GM20000 (cell line): Measurements from ENCODE around the gene NSUN2.

Experiments
- DNase-seq: peaks from one replicate; pipeline ENCODE4 v3.0.0; 2012; ENCODE audit warnings: low spot score
- CTCF ChIP-seq: IDR thresholded peaks from 2 replicates; pipeline ENCODE4 v1.5.1; 2012; ENCODE audit warnings: mild to moderate bottlenecking, control low read depth; ENCODE audit errors: extremely low read depth, missing control alignments

The NSUN2 gene

DNA sequence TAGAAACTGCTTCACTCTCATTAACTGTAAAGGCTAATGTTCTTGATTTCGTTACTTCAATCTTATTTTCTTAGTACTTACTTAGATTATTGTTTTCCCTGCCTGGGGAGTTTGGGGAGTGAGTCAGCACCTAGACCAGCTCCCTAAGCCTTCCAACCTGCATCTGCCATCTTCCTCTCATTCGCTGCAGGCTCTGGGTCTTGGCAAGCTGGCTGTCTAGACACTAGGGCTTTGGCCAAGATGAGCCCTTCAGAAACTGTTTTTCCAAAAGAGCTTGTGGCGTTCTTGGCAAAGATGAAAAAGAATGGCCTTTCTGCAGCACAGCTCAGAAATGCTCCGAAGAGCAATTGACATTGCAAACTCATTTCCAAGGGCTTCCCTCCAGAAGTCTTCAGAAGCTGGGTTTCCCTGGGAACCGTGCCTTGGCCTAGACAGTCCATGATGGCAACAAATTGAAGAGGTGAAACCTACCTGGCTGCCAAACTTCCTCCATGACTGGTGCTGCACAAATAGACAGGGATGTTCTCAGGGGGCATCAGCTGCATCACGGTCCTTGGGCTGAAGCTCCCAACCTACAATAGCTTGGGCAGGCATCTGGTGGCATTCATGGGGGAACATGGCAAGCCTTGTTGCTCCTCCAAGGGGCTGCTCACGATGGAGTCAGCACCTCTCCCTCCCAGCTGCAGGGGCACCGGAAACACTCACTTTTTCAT lies 76.6 kb downstream of the NSUN2 start:
- no peak for TF ChIP-seq CTCF
- DNase-seq: no peak

GRCh38 chr5:6554812-6555211 lies 78.0 kb downstream of the NSUN2 start:
- no peak for TF ChIP-seq CTCF
- DNase-seq: no peak

DNA sequence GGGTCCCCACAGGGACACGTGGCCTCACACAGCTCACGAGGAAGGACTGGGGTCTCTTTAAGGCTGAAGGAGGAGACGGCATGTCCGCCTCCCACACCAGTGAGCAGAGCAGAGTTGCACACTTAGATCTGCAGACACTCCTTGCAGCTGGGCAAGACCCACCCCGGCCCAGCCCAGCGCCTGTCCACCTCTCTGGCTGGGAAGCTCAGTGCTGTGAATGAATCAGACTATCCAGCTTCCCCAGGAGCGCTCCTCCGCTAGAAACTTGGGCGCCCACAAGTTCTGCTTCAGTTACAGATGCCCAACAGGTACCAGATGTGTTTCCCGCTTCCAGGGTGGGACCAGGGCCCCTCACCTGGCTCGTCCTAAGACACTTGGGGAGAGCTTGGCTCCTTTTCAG lies 78.9 kb downstream of the NSUN2 start:
- TF ChIP-seq CTCF: no peak
- DNase-seq: no peak

DNA sequence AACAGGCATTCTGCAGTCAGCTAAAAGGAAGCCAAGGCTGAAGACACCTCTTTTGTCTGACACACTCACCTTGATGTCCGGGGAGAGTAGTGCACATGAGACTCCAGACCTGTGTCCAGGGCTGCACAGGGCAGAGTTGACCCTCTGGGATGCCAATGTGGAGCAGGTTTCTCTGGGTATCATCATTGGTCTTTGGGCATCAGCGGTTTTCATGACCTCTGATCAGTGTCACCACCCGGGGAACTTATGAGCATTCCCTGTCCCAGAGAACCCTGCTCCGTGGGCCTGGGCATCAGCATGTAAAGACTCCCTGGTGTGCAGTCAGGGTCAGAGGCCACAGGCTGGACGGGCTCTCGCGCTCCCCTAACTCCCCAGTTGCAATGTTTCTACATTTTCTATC lies 80.2 kb downstream of the NSUN2 start:
- DNase-seq: no peak
- TF ChIP-seq CTCF: no peak

GRCh38 chr5:6551955-6552313 lies 80.9 kb downstream of the NSUN2 start:
- no peak for TF ChIP-seq CTCF
- no peak for DNase-seq

- no peak for DNase-seq
- no peak for TF ChIP-seq CTCF
Observed at GRCh38 chr5:6551287-6551954, 81.4 kb downstream of the NSUN2 start.

GRCh38 chr5:6550628-6551027 lies 82.2 kb downstream of the NSUN2 start:
- no peak for DNase-seq
- no peak for TF ChIP-seq CTCF
